Suppressor macrophage treated with lipopolysaccharide for 4 hours (primary cell): ENCODE results near the gene GPR183.
A peak's percentile ranks its signal among the peaks of the same experiment; 100 is the strongest.
"Not testable (repeated sequence)": the region's sequence is repeated elsewhere in the genome, so short reads cannot be mapped to it uniquely, and the experiment has no call there.

ENCODE experiments used
- DNase-seq: peaks from one replicate; pipeline ENCODE4 v3.0.0-alpha.2; 2020

GPR183 gene

DNA sequence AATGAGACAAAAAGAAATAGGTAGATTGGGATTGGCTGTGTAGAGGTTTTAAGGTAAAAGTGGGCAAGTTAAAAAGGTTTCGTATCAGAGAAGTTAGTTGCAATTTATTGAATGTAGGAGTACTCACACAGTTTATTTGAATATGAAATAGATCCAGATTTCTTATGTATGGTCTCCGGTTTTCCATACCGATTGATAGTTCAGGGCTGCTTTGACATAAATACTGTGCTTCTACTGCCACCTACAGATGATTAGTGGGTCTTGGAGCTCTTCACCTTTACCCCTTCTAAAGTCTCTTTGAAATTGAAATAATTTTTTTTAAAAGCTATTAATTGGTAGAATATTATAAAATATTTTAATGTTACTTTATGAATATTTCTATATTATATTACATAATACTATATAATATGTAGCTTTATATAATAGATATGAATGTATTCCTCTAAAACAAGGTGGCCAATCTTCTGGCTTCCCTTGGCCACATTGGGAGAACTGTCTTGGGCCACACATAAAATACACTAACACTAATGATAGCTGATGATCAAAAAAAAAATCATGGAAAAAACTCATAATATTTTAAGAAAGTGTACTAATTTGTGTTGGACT is 41.3 kb downstream of the GPR183 start:
- DNase-seq: peak; percentile 65

DNA sequence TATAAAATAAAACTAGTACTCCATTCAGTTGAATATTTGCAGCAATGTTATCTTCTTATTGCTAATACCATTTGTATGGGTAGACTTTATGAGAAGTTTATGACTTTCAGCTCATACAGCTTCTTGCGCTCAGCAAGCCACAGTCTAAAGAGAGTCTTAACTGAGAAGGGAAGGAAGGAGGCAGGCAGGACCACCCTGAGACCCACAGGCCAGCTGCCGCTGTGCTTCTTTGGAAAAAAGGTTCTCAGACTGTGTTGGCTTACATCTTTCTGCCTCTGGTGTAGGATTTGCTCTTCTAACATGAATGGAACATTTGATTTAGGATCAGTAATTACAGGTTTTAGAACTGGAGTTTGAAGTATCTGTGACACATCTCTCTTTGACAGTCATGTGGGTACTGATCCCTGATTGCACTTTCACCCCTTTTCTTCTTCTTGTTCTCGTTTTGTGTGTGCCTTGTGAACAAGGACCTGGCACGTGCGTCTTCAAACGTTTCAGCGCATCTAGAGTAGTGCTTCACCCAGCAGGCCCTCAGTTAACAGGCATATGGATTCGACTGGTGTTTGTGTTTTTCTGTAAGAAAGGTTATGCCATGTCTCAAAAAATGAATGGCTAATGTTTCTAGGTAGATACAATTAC is 41.9 kb downstream of the GPR183 start:
- DNase-seq: no peak

DNA sequence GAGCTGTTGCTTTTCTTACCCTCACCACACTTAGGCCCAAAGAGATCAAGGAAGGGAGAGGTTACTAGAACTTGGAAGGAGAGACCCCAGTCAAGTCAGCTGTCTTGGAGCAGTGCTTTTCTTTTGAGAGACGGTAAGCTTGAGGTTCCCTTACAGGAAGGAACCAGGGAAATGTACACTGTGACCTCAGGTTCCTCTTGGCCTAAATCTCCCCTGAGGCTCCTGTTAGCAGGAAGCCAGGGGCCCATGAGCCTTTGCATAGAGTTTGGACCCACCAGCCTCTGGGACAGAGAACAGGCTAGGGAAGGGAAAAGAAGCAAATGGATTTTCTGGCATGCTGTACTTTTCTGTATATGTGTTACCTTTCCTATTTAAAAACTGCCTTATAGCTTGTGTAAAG is 43.1 kb downstream of the GPR183 start:
- DNase-seq: no peak

DNA sequence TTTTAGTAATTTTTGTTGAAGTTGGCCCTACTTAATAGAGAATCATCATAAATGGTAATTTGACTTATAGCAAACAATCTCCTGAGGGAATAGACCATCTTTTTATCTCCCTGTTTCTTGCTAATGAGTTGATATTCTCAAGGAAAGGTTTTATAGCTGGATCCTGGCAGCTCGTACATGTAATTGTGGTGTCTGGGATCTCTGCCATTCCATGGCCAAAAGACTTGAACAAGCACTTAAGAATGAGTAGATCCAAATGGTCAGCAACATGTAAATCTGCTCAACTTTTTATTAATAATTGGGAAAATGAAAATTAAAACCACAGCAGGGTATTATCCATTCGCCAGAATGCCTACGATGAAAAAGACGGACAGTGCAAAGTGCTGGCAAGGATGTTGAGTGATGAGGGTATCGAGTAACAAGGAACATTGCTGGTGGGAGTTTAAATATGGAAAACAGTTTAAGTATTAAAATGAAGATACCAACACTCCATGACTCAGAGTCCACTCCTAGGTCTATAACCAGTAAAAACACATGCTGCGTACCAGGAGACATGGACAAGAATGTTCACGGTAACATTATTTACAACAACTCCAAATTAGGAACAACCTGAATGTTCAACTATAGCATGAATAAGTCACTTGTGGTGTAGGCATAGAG is 43.9 kb downstream of the GPR183 start:
- DNase-seq: no peak

DNA sequence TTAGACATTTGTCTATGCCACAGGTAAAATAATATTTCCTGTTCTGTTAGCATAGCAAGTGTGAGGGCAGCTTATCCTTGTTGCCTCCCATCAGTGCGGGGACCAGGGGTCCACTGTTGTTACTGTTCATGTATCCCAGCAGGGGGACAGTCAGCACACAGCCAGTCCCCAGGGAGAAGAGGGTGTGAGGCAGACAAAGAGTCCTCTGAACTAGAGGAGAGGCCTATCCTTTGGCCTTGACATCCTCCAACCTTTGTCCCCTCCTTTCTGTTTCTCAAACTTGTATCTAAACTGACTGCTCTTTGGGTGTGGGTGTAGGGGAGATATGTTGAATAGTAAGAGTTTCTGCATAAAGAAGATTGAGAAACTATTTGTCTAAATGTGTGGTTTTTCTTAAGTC is 46.1 kb downstream of the GPR183 start:
- DNase-seq: no peak

DNA sequence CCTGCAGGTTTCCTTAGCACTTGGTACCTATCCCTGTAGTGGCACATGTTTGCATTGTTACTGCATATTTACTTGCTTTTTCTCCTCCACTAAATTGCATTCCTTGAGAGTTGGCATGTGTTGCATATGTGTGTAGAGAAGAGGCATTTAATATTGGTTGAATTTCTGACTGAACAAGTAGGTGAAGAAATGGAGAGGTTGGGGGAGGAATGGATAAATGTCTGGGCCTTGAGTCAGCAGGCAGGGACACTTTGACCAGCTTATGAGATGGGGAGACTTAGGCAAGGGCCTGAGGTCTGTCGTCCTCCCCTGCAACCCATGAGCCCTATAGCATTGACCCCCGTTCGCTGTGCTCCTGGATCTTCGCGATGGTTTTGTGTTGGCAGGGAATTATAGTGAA is 47.0 kb downstream of the GPR183 start:
- DNase-seq: no peak

DNA sequence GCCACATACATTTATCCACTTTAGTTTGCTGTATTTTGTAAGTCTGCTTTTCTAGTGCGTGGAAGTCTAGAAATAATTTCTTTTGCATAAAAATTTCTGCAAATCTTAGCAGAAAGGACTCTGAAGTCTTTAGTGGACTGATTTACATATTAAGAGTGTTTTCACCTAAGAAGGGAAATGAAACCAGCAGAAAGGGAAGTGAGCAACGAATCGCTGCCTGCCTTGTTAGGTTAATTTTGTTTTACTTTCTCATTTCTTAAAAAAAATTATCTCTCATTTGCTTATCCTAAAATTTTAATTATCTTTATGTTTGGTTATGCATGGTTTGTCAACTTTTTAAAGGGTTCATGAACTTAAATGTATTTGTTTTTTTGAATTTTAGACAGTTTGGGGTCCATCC is 48.3 kb downstream of the GPR183 start:
- DNase-seq: peak; percentile 73

DNA sequence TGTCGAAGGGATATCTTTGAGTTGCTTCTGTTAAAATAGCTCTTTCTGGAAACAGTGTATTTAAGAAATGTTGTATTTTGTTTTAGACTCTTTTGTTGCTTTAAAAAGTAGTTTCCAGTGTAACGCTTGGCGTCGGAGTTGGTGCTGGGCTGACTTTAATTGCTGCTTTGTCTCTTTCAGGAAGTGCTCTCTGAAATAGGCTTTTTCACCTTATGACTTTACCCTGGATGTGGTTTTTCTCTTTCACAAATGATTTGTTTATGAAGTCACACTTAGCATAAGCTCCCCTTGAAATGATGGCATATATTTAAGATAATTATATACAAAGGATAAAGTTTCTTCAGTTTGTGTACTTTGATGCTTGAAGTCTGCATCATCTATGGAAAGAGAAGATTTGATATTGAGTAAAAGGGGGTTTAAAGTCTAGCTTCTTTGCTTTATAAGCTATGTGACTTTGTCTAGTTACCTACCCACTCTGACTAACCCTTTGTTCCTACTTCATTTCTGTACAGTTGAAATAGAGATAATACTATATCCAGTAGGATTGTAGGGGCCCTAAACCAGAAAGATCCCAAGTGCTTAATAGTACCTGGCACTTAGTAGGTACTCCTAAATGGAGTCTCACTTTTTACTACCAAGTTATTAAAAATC is 48.9 kb downstream of the GPR183 start, which contains the start of gene GPR18:
TSS of gene GPR18 (minus strand) at position 170 of the 651 bp plus-strand sequence. CDS start 2,507 bp downstream, outside the sequence.
- peak; percentile 69 for DNase-seq

DNA sequence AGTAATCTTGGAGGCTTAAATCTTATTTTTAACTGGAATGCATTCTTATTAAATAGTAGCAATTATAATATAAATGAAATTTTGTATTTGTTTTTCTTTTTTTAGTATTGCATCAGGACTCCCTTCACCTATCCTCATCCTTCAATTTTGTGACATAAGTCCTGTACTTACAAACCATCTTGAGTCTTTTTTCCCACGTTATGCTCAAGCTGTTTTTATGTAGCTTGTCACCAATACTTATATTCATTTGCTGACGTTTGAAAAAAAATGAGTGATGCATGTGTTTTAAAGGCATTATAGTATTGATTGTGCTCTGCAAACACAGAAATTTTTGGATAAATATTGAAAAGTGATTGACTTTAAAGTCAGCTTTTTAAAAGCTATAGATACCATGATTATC is 49.9 kb downstream of the GPR183 start:
- DNase-seq: no peak

DNA sequence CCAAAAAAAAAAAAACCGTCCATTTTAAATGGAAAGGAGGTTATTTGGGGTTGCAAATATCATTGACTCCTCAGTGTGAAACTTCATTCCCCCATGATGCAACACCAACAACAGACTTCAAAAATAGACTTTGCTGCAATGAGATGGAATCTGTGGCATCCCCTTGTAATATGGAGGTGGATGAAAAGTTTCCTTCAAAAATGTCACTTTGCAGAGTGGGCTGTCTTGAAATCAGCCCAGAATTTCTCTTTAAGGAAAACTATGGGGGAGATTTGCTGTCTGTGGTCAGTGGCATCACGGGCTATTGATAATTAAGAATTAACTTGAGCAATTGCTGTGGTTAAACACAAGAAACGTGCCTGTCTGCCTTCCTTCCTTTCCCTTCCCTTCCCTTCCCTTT is 50.5 kb downstream of the GPR183 start:
- DNase-seq: peak; percentile 34

DNA sequence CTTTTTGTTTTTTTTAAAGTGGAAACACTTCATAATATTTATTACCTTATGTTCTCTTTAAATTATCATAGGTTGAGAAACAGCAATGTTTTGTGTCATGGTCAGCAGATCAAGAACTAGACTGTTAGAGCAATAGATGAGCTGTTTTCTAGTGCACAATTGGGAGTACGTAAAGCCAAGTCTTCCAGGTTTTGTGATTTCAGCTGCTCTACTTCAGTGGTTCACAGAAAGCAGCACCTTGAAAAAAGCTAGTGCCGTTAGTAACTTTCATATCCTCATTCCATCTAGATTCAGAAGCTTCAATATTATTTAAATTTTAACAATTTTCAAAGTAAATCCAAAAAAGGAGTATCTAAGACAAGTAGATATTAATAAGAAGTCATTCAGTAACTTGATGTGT is 50.9 kb downstream of the GPR183 start:
- DNase-seq: no peak

DNA sequence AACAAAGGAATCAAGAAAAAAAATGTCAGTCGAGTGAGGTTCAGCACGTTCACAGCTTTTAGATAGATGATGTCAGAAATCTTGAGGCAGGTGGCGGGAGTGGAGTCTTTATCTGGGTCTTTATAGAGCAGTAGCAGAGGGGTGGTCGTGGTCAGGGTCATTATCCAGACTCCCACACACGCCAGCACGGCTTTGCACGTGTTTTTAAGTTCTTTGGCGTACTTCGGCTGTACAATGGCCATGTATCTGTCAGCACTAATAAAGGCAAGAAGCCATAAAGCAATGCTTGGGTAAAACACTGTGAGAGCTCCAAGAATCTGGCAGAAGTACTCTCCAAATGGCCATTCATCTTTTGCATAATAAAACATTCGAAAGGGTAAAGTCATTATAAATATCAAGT is 51.9 kb downstream of the GPR183 start:
- no peak for DNase-seq

DNA sequence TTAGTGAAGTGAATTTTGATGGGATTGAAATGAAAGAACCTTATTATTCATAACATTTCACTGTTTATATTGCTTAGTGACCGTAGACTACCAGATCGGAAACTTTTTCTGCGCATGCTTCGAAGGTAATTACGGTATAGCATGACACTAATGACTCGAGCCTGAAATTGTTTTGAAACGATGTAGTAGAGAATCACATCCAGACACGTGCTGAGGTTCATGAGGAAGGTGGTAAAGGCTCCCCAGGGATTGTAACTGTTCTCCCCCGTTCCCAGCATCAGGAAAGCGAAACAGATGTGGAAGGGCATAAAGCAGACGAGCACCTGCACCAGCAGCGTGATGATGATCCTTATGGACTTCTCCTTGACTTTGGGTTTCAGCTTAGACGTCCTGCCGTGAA is 52.4 kb downstream of the GPR183 start:
- no peak for DNase-seq

DNA sequence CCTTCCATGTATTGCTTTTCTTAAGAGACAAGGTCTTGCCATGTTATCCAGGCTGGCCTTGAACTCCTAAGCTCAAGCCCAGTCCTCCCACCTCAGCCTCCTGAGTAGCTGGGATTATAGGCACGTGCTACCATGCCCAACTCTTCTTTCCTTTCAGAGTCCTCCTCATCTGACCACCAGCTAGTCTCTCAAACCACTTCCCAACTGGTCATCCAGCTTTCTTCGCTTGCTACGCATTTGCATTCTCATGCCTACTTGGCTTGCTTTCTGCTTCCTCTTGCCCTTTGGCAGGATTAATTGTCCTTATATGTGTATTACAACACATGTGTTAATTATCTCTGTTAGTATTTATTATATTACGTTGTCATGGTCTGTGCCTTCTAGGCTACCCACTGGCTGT is 55.3 kb downstream of the GPR183 start:
- peak; percentile 40 for DNase-seq

DNA sequence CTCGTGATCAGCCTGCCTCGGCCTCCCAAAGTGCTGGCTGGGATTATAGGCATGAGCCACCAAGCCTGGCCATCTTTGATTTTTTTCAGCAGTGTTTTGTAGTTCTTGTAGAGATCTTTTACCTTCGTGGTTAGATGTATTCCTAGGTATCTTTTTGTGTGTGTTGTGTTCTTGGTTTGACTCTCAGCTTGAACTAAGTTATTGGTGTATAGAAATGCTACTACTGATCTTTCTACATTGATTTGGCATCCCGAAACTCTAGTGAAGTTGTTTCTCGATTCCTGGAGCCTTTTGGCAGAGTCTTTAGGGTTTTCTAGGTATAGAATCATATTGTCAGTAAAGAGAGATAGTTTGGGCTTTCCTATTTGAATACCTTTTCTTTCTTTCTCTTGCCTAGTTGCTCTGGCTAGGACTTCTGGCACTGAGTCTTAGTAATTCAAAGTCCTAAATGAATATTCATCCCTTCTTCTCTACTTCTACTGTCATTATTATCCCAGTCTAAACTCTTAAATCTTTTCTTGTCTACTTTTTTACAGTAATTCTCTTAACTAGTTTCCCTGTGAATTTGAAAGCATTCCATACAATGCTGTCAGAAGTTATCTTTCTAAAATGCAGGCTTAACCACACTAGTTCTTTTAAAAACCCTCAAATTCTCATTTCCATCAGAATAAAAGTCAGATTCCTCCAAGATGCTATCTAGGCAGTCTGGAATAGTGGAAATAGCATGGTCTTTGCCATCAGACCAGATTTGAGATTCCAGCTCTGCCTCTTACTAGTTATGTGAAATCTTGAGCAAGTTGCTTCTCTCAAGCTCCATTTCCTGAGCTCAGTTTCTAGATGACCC is 56.0 kb downstream of the GPR183 start:
- no peak for DNase-seq

DNA sequence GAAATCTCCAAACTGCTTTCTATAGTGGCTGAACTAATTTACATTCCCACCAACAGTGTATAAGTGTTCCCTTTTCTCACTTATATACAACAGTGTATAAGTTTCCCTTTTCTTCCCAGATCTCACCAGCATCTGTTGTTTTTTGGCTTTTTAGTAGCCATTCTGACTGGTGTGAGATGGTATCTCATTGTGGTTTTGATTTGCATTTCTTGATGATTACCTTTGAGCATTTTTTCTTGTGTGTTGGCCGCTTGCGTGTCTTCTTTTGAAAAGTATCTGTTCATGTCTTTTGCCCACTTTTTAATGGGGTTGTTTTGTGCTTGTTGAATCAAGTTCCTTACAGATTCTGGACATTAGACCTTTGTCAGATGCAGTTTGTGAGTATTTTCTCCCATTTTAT is 57.6 kb downstream of the GPR183 start:
- not testable (repeated sequence) for DNase-seq

DNA sequence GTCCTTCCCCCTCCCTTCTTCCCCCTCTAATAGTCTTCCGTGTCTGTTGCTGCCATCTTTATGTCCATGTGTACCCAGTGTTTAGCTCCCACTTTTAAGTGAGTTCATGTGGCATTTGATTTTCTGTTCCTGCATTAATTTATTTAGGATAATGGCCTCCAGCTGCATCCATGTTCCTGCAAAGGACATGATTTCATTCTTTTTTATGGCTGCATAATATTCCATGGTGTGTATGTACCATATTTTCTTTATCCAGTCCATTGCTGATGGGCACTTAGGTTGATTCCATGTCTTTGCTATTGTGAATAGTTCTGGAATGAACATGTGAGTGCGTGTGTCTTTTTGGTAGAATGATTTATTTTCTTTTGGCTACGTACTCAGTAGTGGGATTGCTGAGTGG is 58.0 kb downstream of the GPR183 start:
- DNase-seq: not testable (repeated sequence)

DNA sequence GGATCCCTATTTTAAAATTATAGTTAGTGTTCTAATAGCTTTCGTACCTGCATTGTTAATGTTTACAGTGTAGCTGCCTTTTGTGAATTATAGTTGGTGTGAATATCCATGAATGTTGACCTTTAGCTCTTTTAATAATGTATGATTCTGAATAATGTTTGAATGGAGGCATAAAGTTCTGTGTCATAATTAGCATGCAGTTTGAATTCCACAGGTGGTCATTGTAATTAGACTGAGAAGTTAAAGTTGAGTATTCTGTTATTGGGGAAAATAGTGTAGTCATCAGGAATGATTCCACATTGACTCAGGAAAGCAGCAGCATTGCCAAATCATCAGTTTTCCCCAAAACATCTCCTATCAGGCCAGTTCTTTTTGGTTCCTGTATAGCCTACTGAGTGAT is 61.1 kb downstream of the GPR183 start:
- DNase-seq: no peak
